HUES48 (cell line): ENCODE data around the gene KLK1.

Source experiments
- H3K27ac ChIP-seq: one replicate; pipeline ENCODE4 v1.7.0; 2013; ENCODE audit warnings: low read depth, low read length, inconsistent platforms
- H3K27me3 ChIP-seq: 2 replicates; pipeline ENCODE4 v1.6.1; 2013; ENCODE audit warnings: mild to moderate bottlenecking, low read length; ENCODE audit not compliant: control insufficient read depth, insufficient read depth
- H3K36me3 ChIP-seq: 2 replicates; pipeline ENCODE4 v1.6.1; 2013; ENCODE audit warnings: low read length; ENCODE audit not compliant: control insufficient read depth, insufficient read depth
- H3K4me1 ChIP-seq: 2 replicates; pipeline ENCODE4 v1.6.1; 2013; ENCODE audit warnings: mild to moderate bottlenecking, low read length; ENCODE audit not compliant: control insufficient read depth, insufficient read depth
- H3K4me3 ChIP-seq: 2 replicates; pipeline ENCODE4 v1.5.1; 2013; ENCODE audit warnings: mild to moderate bottlenecking, low read depth, low read length
- H3K9ac ChIP-seq: 2 replicates; pipeline ENCODE4 v1.6.1; 2013; ENCODE audit warnings: mild to moderate bottlenecking, low read depth, low read length, moderate library complexity
- H3K9me3 ChIP-seq: 2 replicates; pipeline ENCODE4 v1.6.1; 2013; ENCODE audit warnings: low read length; ENCODE audit not compliant: control insufficient read depth, insufficient read depth

Gene KLK1

GRCh38 chr19:50823389-50824042, at the start of gene KLK1:
Gene KLK1 (minus strand): TSS chr19:50823787. CDS start chr19:50823748, 39 bp downstream.
- H3K9me3 ChIP-seq: no peaks in the 10 kb centered on the region
- H3K4me1 ChIP-seq: peaks cover 16% of the 10 kb centered on the region
- peaks cover 39% of the 10 kb centered on the region for H3K27me3 ChIP-seq
- H3K27ac ChIP-seq: no peak within 1 kb of the TSS
- H3K9ac ChIP-seq: no peak within 1 kb of the TSS
- no peak within 1 kb of the TSS for H3K4me3 ChIP-seq
- H3K36me3 ChIP-seq: no peaks in the 10 kb centered on the region

GRCh38 chr19:50873056-50873455, 49.5 kb upstream of the KLK1 start, which contains the start of gene KLK2:
Gene KLK2 (plus strand): TSS chr19:50873439. CDS start chr19:50873474, 35 bp downstream.
- no peaks in the 10 kb centered on the region for H3K36me3 ChIP-seq
- H3K4me1 ChIP-seq: no peaks in the 10 kb centered on the region
- H3K27me3 ChIP-seq: peaks cover 4% of the 10 kb centered on the region; the same call in 1 of the 2 replicates
- no peaks in the 10 kb centered on the region for H3K9me3 ChIP-seq
- H3K9ac ChIP-seq: no peak within 1 kb of the TSS
- H3K27ac ChIP-seq: no peak within 1 kb of the TSS
- H3K4me3 ChIP-seq: no peak within 1 kb of the TSS

GRCh38 chr19:50870417-50871089, 47.0 kb upstream of the KLK1 start:
- Histone ChIP-seq H3K27me3 (peaks cover 4% of the 10 kb centered on the region; the same call in 1 of the 2 replicates), H3K9ac (no peak overlapping the region)

GRCh38 chr19:50869479-50869878, 45.9 kb upstream of the KLK1 start:
- H3K4me1 ChIP-seq: no peaks in the 10 kb centered on the region
- no peak overlapping the region for H3K4me3 ChIP-seq
- no peaks in the 10 kb centered on the region for H3K9me3 ChIP-seq
- H3K36me3 ChIP-seq: no peaks in the 10 kb centered on the region
- H3K27me3 ChIP-seq: peaks cover 4% of the 10 kb centered on the region; the same call in 1 of the 2 replicates
- H3K9ac ChIP-seq: no peak overlapping the region
- H3K27ac ChIP-seq: no peak overlapping the region

More at GRCh38 chr19:50870417-50871089, 47.0 kb upstream of the KLK1 start:
- no peaks in the 10 kb centered on the region for H3K9me3 ChIP-seq
- H3K4me3 ChIP-seq: no peak overlapping the region
- H3K4me1 ChIP-seq: no peaks in the 10 kb centered on the region
- H3K27ac ChIP-seq: no peak overlapping the region
- H3K36me3 ChIP-seq: no peaks in the 10 kb centered on the region

- Histone ChIP-seq H3K4me3 (no peak overlapping the region), H3K27ac (no peak overlapping the region), H3K27me3 (no peaks in the 10 kb centered on the region), H3K4me1 (peaks cover 4% of the 10 kb centered on the region; the same call in 1 of the 2 replicates), H3K36me3 (no peaks in the 10 kb centered on the region), H3K9ac (no peak overlapping the region), H3K9me3 (peaks cover 8% of the 10 kb centered on the region)
Observed at GRCh38 chr19:50861496-50862286, 38.1 kb upstream of the KLK1 start.

GRCh38 chr19:50861010-50861409, 37.4 kb upstream of the KLK1 start:
- Histone ChIP-seq H3K9me3 (peaks cover 8% of the 10 kb centered on the region), H3K4me1 (peaks cover 4% of the 10 kb centered on the region; the same call in 1 of the 2 replicates), H3K36me3 (no peaks in the 10 kb centered on the region), H3K9ac (no peak overlapping the region), H3K4me3 (no peak overlapping the region), H3K27me3 (no peaks in the 10 kb centered on the region), H3K27ac (no peak overlapping the region)

GRCh38 chr19:50859849-50860248, 36.3 kb upstream of the KLK1 start:
- Histone ChIP-seq H3K36me3 (no peaks in the 10 kb centered on the region), H3K4me3 (no peak overlapping the region), H3K9ac (no peak overlapping the region), H3K27ac (no peak overlapping the region), H3K9me3 (peaks cover 8% of the 10 kb centered on the region), H3K4me1 (peaks cover 4% of the 10 kb centered on the region; the same call in 1 of the 2 replicates), H3K27me3 (0 out of 2 replicates have a peak, but pooled peaks cover 3% of the 10 kb centered on the region)

- H3K4me3 ChIP-seq: no peak overlapping the region
Observed at GRCh38 chr19:50858886-50859285, 35.3 kb upstream of the KLK1 start.

GRCh38 chr19:50857366-50857765, 33.8 kb upstream of the KLK1 start:
- H3K9me3 ChIP-seq: peaks cover 8% of the 10 kb centered on the region
- H3K36me3 ChIP-seq: no peaks in the 10 kb centered on the region
- no peak overlapping the region for H3K27ac ChIP-seq
- H3K27me3 ChIP-seq: 0 out of 2 replicates have a peak, but pooled peaks cover 3% of the 10 kb centered on the region
- H3K9ac ChIP-seq: no peak overlapping the region
- no peak overlapping the region for H3K4me3 ChIP-seq
- H3K4me1 ChIP-seq: peaks cover 4% of the 10 kb centered on the region; the same call in 1 of the 2 replicates

More at GRCh38 chr19:50858886-50859285, 35.3 kb upstream of the KLK1 start:
- Histone ChIP-seq H3K9ac (no peak overlapping the region), H3K27ac (no peak overlapping the region), H3K27me3 (0 out of 2 replicates have a peak, but pooled peaks cover 3% of the 10 kb centered on the region), H3K4me1 (peaks cover 4% of the 10 kb centered on the region; the same call in 1 of the 2 replicates), H3K9me3 (peaks cover 8% of the 10 kb centered on the region), H3K36me3 (no peaks in the 10 kb centered on the region)

GRCh38 chr19:50854636-50855410, 31.2 kb upstream of the KLK1 start, which contains the start of gene KLK3:
Gene KLK3 (plus strand): TSS chr19:50854915. CDS start chr19:50854956, 41 bp downstream.
- no peak within 1 kb of the TSS for H3K4me3 ChIP-seq
- H3K9me3 ChIP-seq: no peaks in the 10 kb centered on the region
- H3K27me3 ChIP-seq: 0 out of 2 replicates have a peak, but pooled peaks cover 3% of the 10 kb centered on the region
- H3K36me3 ChIP-seq: no peaks in the 10 kb centered on the region
- H3K27ac ChIP-seq: no peak within 1 kb of the TSS
- peaks cover 4% of the 10 kb centered on the region; the same call in 1 of the 2 replicates for H3K4me1 ChIP-seq
- H3K9ac ChIP-seq: no peak within 1 kb of the TSS
